ENCODE results near the gene HSD17B2. TPM values are rescaled to one million over a fixed set of nuclear protein-coding genes. Genes with fewer than 3 reads are reported as not detected.

HSD17B2 gene
- total RNA-seq, 2 donors from 2014 or later = not detected

- TF ChIP-seq, protein P1, sequence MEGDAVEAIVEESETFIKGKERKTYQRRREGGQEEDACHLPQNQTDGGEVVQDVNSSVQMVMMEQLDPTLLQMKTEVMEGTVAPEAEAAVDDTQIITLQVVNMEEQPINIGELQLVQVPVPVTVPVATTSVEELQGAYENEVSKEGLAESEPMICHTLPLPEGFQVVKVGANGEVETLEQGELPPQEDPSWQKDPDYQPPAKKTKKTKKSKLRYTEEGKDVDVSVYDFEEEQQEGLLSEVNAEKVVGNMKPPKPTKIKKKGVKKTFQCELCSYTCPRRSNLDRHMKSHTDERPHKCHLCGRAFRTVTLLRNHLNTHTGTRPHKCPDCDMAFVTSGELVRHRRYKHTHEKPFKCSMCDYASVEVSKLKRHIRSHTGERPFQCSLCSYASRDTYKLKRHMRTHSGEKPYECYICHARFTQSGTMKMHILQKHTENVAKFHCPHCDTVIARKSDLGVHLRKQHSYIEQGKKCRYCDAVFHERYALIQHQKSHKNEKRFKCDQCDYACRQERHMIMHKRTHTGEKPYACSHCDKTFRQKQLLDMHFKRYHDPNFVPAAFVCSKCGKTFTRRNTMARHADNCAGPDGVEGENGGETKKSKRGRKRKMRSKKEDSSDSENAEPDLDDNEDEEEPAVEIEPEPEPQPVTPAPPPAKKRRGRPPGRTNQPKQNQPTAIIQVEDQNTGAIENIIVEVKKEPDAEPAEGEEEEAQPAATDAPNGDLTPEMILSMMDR (conservative IDR thresholded peaks at IDR 0.05) = no peak
- 89 to 98% methylated on average over 1 of the region's 2 CpGs for WGBS, 2 experiments (ENCODE audit: insufficient coverage in 1 of 2, insufficient read length in 1 of 2)
- H3K4me3 ChIP-seq (ENCODE audit: low read length) = no peak overlapping the region
- no peak overlapping the region for H3K27ac ChIP-seq (ENCODE audit: low read depth, low read length)
- H3K9me3 ChIP-seq (ENCODE audit: control insufficient read depth, low read length) = no peaks in the 10 kb centered on the region
- no peaks in the 10 kb centered on the region for H3K9me3 Mint-ChIP-seq
- H3K27me3 ChIP-seq (ENCODE audit: control insufficient read depth, insufficient read depth, low read length, poor library complexity, severe bottlenecking) = peaks cover 17% of the 10 kb centered on the region
- H3K27ac Mint-ChIP-seq = no peak overlapping the region
- no peaks in the 10 kb centered on the region for H3K4me1 ChIP-seq (ENCODE audit: control insufficient read depth, insufficient read depth, low read length)
- no peaks in the 10 kb centered on the region for H3K36me3 ChIP-seq (ENCODE audit: control insufficient read depth, insufficient read depth, low read length)
- no peak for DNase-seq
- peaks cover 17% of the 10 kb centered on the region for H3K4me1 Mint-ChIP-seq
- H3K4me3 Mint-ChIP-seq = no peak overlapping the region
- no peaks in the 10 kb centered on the region for H3K36me3 Mint-ChIP-seq (ENCODE audit: low read depth)
- H3K27me3 Mint-ChIP-seq (ENCODE audit: insufficient read depth) = peaks cover 24% of the 10 kb centered on the region
- no peak overlapping the region for H3K9ac ChIP-seq (ENCODE audit: extremely low read depth, low read length, poor library complexity, severe bottlenecking)
Observed at GRCh38 chr16:82037666-82038065, 2.6 kb downstream of the HSD17B2 start.

DNA sequence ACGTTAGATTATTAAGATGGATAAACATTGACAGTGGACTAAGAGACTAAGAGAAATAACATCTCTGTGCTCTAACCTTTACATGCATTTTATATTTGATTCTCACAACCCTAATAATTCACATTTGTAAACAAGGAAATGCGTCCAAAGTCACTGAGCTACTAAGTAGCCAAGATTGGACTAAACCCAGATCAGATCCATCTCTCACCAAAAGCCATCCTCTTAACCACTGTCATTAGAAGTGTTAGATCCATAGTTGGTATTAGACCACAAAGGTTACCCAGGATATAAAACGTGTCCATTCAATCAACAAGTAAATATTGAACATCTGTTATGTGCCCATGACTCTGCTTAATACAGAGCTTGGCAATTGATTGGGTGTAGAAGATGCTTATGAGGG is 5.2 kb downstream of the HSD17B2 start:
- Histone ChIP-seq H3K9ac (ENCODE audit: extremely low read depth, low read length, poor library complexity, severe bottlenecking) (no peak overlapping the region), H3K4me3 (ENCODE audit: low read length) (no peak overlapping the region), H3K27me3 (ENCODE audit: control insufficient read depth, insufficient read depth, low read length, poor library complexity, severe bottlenecking) (peaks cover 9% of the 10 kb centered on the region), H3K27ac (ENCODE audit: low read depth, low read length) (no peak overlapping the region), H3K36me3 (ENCODE audit: control insufficient read depth, insufficient read depth, low read length) (no peaks in the 10 kb centered on the region), H3K9me3 (ENCODE audit: control insufficient read depth, low read length) (no peaks in the 10 kb centered on the region), H3K4me1 (ENCODE audit: control insufficient read depth, insufficient read depth, low read length) (no peaks in the 10 kb centered on the region)
- Mint-ChIP-seq H3K4me3 (no peak overlapping the region), H3K4me1 (peaks cover 15% of the 10 kb centered on the region), H3K36me3 (ENCODE audit: low read depth) (no peaks in the 10 kb centered on the region), H3K9me3 (no peaks in the 10 kb centered on the region), H3K27ac (no peak overlapping the region), H3K27me3 (ENCODE audit: insufficient read depth) (peaks cover 12% of the 10 kb centered on the region)
- no peak for DNase-seq
- TF ChIP-seq, protein P1 (conservative IDR thresholded peaks at IDR 0.05) = no peak
- 80 to 86% methylated on average over 1 to 3 of the region's 3 CpGs for WGBS, 2 experiments (ENCODE audit: insufficient coverage in 1 of 2, insufficient read length in 1 of 2)

GRCh38 chr16:82041542-82041941 is 6.5 kb downstream of the HSD17B2 start:
- no peaks in the 10 kb centered on the region for H3K9me3 Mint-ChIP-seq
- H3K27ac ChIP-seq (ENCODE audit: low read depth, low read length) = no peak overlapping the region
- no peaks in the 10 kb centered on the region for H3K36me3 ChIP-seq (ENCODE audit: control insufficient read depth, insufficient read depth, low read length)
- no peak for DNase-seq
- H3K4me1 ChIP-seq (ENCODE audit: control insufficient read depth, insufficient read depth, low read length) = no peaks in the 10 kb centered on the region
- H3K4me3 Mint-ChIP-seq = no peak overlapping the region
- no peak overlapping the region for H3K9ac ChIP-seq (ENCODE audit: extremely low read depth, low read length, poor library complexity, severe bottlenecking)
- peaks cover 8% of the 10 kb centered on the region for H3K4me1 Mint-ChIP-seq
- peaks cover 11% of the 10 kb centered on the region for H3K27me3 Mint-ChIP-seq (ENCODE audit: insufficient read depth)
- peaks cover 9% of the 10 kb centered on the region for H3K27me3 ChIP-seq (ENCODE audit: control insufficient read depth, insufficient read depth, low read length, poor library complexity, severe bottlenecking)
- H3K4me3 ChIP-seq (ENCODE audit: low read length) = no peak overlapping the region
- 93 to 100% methylated on average over 4 of the region's 4 CpGs for WGBS, 2 experiments (ENCODE audit: insufficient coverage in 1 of 2, insufficient read length in 1 of 2)
- no peaks in the 10 kb centered on the region for H3K36me3 Mint-ChIP-seq (ENCODE audit: low read depth)
- no peaks in the 10 kb centered on the region for H3K9me3 ChIP-seq (ENCODE audit: control insufficient read depth, low read length)
- H3K27ac Mint-ChIP-seq = no peak overlapping the region
- TF ChIP-seq, protein P1 (conservative IDR thresholded peaks at IDR 0.05) = no peak

Measured in endodermal cell (in vitro differentiated cells).